Activated naive CD4-positive, alpha-beta T cell treated with anti-CD3 and anti-CD28 coated beads, Interleukin-2, amount 50 U/mL, for 16 hours (primary cell): ENCODE data around the gene AGAP3.

Experiments
- DNase-seq: peaks from one replicate; pipeline ENCODE4 v3.0.0-alpha.2; 2020

The AGAP3 gene

GRCh38 chr7:151187409-151188251, 101.4 kb downstream of the AGAP3 start:
- DNase-seq = no peak

DNA sequence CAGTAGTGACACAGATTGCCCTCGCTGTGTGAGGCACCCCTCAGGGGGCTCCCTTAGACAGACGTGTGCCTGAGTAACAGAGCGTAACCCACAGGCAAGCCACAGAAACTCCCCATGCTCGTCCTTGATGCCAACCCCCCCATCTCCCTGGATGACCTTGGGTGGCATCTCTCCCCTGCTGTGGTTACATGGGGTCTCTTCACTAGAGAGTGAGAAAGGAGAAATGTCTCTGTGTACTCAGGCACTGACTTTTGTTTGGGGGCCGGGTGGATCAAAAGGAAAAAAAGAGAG, 101.9 kb downstream of the AGAP3 start:
- DNase-seq = no peak

DNA sequence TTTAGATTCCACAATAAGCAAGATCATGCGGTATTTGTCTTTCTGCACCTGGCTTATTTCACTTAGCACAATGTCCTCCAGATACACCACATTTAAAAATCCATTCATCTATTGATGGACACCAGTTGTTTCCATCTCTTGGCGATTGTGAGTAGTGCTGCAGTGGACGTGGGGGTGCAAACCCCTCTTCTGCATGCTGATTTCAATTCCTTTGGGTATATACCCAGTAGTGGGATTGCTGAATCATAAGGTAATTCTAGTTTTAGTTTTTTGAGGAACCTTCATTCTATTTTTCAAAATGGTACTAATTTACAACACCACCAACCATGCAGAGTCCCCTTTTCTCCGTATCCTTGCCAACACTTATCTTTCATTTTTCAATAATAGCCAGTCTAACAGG, 102.8 kb downstream of the AGAP3 start:
- DNase-seq = no peak

DNA sequence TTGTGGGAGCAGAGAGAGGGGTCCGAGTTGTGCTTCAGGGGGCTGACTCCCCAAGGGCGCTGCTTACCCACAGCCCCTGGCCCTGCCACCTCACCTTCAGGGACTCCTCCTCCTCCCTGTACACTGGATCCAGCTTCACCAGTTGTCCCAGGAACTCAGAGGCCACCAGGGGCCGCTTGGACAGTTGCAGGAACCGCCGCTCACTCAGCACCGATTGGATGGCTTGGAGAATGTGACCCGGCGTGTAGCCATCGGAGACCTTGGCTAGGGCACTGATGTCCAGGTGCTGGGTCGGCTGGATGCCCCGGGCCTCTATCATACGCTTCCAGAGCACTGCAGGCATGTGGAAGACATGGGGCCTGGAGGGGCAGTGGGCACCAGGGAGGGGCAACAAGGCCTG, 105.3 kb downstream of the AGAP3 start:
- DNase-seq = no peak

GRCh38 chr7:151192002-151192539, 105.8 kb downstream of the AGAP3 start:
- DNase-seq = no peak

DNA sequence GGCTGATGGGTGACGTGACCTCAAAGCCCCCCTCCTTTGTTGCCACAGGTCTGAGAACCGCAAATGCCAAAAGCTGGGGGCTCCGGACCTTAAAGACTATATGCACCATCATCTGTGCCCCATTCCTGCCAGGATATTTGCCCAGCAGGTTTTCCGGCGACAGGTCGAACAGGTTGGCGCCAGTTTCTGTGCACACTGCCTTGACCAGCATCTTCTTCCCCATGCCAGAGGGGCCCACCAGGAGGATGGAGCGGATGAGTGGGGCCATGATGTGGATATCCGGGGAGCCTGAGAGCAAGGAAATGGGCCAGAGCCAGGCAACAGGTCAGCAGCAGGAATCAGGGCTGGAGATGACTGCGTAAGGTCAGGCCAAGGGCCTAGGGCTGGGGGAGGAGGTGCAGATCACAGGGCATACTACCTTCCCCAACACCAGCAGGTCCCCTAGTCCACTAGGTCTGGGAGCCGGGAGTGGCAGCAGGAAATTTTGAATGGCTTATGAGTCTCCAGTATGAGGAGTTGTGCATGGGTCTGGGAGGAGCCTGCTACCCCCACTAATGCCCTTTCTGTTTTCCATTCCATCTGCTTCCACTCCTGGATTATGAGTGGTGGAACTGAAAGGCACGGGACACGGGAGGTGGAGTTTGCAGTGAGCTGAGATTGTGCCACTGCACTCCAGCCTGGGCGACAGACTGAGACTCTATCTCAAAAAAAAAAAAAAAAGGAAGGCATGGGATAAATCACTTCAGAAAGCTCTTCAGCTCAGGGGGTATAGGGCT, 107.1 kb downstream of the AGAP3 start:
- DNase-seq = no peak
